ENCODE measurements around the gene DYSF.

DNA sequence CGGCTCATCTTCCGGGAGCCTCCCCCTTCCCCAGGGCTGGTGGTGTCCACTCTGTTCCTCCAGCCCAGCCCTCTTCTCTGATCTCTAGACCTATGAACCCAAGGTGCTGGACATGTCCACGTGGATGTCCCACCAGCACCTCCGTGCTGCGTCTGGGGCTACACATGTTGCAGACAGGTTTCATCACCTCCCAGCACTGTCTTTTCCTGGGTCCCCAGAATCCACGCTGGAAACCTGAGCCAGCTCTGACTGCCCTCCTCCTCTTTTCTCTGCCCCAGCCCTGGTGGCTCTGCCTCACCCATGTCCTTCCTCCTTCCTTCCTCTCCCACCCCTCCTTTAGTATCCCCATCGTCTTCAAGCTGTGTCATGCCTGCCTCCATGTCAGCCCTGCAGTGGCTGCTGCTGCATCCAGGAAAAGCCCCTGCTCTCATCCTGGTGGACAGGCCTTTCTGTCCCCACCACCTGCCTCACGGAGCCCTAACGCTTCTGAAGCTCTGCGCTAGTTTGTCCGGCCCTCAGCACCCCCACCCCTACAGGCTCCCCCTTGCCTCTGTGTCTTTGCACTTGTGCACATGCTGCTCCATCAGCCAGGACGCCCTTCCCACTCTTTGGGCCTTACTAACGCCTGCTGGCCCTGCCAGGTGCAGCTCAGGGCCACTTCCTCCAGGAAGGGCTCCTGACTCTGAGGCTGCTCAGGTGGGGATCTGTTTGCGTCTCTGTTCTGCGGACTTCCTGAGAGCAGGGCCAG is 105.9 kb downstream of the DYSF start:
- TF ChIP-seq, protein P1, sequence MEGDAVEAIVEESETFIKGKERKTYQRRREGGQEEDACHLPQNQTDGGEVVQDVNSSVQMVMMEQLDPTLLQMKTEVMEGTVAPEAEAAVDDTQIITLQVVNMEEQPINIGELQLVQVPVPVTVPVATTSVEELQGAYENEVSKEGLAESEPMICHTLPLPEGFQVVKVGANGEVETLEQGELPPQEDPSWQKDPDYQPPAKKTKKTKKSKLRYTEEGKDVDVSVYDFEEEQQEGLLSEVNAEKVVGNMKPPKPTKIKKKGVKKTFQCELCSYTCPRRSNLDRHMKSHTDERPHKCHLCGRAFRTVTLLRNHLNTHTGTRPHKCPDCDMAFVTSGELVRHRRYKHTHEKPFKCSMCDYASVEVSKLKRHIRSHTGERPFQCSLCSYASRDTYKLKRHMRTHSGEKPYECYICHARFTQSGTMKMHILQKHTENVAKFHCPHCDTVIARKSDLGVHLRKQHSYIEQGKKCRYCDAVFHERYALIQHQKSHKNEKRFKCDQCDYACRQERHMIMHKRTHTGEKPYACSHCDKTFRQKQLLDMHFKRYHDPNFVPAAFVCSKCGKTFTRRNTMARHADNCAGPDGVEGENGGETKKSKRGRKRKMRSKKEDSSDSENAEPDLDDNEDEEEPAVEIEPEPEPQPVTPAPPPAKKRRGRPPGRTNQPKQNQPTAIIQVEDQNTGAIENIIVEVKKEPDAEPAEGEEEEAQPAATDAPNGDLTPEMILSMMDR (optimal IDR thresholded peaks at IDR 0.05 in 1 of 3, IDR thresholded peaks at IDR 0.05 in 1 of 3, conservative IDR thresholded peaks at IDR 0.05 in 1 of 3; ENCODE audit: extremely low read depth in 1 of 3, insufficient read depth in 2 of 3, low read length in 3 of 3), result no peak
- no peak for TF ChIP-seq EZH2 (IDR thresholded peaks at IDR 0.05; ENCODE audit: low read length)

All from keratinocyte (primary cell).